Activated T-cell treated with anti-CD3 and anti-CD28 coated beads for 1 hour (primary cell): ENCODE measurements around the gene PPT2.

ENCODE experiments used
- DNase-seq: peaks from one replicate; pipeline ENCODE4 v3.0.0-alpha.2; 2020; ENCODE audit warnings: low read depth

Gene PPT2

DNA sequence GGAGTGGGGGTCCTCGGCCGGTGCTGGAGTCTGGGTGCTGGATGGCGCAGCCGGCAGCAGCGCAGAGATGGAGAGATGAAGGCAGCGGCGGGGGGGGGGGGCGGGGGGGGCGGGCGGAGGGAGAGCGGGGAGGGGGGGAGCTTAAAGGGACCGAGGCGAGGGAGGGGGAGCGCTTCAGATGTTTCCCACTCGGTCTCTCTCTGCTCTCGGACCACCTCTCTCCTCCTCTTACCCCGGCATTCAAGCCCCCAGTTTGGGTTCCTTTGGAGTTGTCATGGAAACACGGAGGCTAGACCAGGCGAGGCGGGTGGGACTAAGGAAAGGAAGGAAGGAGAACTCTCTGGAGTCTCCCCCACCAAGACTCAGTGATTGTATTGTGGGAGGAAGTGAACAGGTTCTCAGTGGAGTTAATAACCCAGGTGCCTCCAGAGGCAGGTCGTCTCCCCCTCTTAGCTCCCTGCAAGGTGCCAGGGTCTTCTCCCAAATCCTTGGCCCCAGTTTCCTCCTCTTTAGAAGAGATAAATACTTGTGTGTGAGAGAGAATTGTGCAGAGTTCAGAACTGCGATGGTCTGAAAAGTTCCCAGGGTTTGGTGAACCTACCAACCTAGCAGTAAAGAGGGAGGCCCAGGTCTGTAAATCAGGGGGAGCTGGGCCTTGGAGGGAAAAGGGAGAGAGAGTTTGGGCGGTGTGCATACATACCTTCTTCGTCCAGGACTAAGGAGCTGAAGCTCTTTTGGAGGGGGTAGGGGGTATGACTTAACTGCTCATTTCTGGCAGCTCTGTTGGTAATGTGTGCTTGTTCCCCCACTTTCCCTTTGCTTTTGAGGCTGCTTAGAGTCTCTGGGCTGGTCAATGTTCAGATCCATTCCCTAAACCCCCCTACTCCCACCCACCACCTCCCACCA lies 1.8 kb upstream of the PPT2 start, which contains the start of gene PRRT1:
PRRT1 (minus strand) TSS at position 77 of the 906 bp plus-strand sequence. CDS start 112 bp downstream, outside the sequence.
- no peak for DNase-seq

DNA sequence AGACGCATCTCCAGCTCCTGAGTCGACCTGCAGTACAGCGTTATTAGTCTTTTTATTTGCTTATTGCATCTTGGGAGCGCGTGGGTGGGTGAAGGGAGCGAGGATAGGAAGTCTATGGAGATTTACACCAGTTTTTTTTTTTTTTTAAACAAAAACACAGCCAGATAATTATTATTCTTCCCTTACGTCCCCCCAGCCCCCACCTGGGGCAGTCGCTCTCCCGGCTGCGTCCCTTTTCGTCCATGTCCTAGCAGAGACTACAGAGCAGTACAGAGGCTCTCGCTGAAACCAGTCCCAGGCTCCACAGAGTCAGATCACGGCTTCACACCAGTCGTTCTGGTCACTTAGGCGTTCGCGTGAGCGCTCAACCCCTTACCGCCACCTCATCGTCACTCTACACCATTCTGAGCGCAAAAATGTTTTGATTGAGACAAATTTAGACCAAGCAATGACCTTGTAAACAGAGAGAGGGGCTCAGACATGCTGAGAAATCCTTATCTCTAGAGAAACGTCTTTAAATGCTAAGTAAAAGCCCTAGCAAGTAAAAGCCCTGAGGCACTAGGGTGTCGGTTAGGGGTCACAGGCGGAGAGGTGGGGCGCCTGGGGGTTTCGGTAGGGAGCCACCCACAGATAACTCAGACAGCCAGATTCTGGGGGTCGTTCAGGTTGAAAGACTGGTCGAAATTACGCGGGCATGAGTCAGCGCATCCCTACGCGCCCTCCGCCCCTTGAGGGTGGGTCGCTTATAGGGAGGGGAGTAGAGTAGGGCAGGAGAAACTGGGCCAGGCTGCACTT lies 975 bp upstream of the PPT2 start:
- DNase-seq = no peak

GRCh38 chr6:32154514-32155161 lies 697 bp downstream of the PPT2 start:
- peak; percentile 54 for DNase-seq

- no peak for DNase-seq
Measured at GRCh38 chr6:32156891-32157290, 3.0 kb downstream of the PPT2 start.

GRCh38 chr6:32158052-32158451 lies 4.1 kb downstream of the PPT2 start:
- DNase-seq = no peak

DNA sequence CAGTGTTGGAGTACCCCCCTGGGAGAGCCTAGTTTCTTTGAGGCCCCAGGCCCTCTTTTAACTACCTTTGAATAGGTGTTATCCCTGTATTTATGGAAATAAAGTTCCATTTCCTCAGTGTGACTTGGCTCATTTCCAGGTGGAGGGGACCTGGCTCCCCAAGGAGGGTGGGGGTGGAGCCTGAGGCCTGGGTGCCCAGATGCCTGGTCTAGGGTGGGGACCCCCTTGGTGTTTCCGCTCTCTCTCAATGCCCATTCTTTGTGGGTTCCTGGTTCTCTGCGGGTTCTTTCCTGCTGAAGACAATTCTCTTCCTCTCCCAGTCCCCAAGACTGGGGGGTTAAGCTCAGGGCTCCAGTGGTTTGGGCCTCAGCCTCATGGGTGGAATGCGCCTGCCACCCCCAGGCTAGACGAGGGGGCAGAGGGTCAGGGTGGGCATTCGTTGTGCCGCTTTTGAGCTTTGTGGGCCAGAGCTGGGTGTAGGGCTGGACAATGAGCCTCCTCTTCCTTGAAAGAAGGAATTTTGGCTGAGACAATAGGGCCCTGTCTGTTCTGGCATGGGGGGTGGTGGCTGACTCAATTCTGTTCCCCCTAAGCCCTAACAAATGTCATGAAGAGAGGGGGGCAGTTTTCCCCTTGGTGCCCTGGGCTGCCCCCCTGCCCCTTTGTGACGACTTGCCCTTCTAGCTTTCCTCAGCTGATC lies 9.8 kb downstream of the PPT2 start:
- DNase-seq = no peak

- no peak for DNase-seq
Measured at GRCh38 chr6:32164295-32164694, 10.4 kb downstream of the PPT2 start, which contains the start of gene EGFL8. Gene EGFL8 (plus strand): TSS chr6:32164595. CDS start chr6:32166166, 1,571 bp downstream.

GRCh38 chr6:32166411-32167061 lies 12.6 kb downstream of the PPT2 start:
- no peak for DNase-seq

DNA sequence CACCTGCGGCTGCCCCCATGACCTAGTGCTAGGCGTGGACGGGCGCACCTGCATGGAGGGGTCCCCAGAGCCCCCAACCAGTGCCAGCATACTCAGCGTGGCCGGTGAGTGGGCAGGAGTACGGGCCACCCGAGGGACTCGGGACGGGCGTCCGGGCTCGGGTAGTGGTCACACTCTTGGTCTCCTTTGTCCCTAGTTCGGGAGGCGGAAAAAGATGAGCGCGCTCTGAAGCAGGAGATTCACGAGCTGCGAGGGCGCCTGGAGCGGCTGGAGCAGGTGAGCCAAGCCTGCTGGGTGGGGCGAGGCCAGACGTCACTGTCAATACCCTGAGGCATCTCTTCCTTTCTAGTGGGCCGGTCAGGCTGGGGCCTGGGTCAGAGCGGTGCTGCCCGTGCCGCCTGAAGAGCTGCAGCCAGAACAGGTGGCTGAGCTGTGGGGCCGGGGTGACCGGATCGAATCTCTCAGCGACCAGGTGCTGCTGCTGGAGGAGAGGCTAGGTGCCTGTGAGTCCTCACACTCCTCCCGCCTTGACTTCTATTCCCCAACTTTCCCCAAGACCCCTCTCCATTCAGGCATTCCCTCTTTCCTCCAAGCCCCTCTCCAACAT lies 13.3 kb downstream of the PPT2 start:
- no peak for DNase-seq

GRCh38 chr6:32167761-32168262 lies 13.9 kb downstream of the PPT2 start:
- DNase-seq = no peak

- no peak for DNase-seq
Measured at GRCh38 chr6:32168350-32168749, 14.4 kb downstream of the PPT2 start.

GRCh38 chr6:32168807-32169591 lies 15.1 kb downstream of the PPT2 start:
- no peak for DNase-seq

GRCh38 chr6:32170294-32170693 lies 16.4 kb downstream of the PPT2 start:
- no peak for DNase-seq

DNA sequence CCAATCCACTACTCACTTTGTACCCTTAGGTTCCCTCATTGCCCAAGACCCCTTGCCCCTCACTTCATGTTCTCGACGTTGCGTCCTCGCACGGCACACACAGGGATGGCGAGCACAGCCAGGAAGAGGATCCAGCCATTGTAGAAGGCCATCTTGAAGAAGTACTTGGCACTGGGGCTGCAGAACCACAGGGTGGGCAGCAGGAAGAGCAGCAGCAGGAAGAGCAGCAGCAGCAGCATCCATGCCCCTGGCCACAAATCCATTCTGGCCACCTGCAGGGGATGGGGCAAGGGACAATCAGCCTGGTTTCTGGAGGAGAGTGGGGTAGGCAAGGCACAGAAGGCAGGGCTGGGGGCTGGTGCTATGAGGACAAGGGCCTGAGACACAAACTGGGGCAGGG lies 17.3 kb downstream of the PPT2 start:
- no peak for DNase-seq

- DNase-seq = no peak
Measured at GRCh38 chr6:32173051-32173727, 19.2 kb downstream of the PPT2 start.

- no peak for DNase-seq
Measured at GRCh38 chr6:32174416-32174815, 20.5 kb downstream of the PPT2 start.

DNA sequence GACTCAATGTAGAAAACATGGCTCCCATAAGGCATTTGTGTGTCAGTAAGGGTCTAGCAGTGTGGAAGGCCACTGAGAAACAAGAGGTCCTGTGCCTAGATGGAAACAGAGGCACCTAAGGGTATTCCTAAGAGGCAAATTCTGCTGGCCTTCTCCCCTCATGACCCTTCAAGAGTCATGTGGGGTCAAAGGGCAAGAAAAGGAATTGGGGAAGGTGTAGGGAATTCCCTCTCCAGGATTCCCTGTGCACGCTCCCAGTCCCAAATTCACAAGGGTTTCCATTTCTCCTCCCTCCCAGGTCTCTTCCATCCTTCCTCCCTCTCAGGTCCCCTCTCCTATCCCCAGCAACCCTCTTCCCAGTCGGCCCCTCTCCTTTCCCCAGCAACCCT lies 21.4 kb downstream of the PPT2 start:
- no peak for DNase-seq

GRCh38 chr6:32175711-32176475 lies 22.0 kb downstream of the PPT2 start, which contains the start of gene AGPAT1:
Gene AGPAT1 (minus strand): TSS chr6:32176084. CDS start chr6:32171496, 4,588 bp downstream.
- DNase-seq = peak; percentile 95
